ENCODE measurements around the gene SCUBE3.

The SCUBE3 gene

GRCh38 chr6:35218456-35218855 is 4.7 kb downstream of the SCUBE3 start:
- TF ChIP-seq CTCF (IDR thresholded peaks at IDR 0.05; ENCODE audit: extremely low read depth, insufficient read depth, missing control alignments) = no peak
- DNase-seq (ENCODE audit: low spot score) = no peak
- in situ Hi-C loops (cut with MboI; ENCODE audit: low pct_unique_long_range_greater_than_20kb, low sequenced_read_pairs, unreplicated experiment) = loop anchor here (25.0 kb wide), 1 partner anchor 231 kb away; no protein-coding TSS in a partner anchor

GRCh38 chr6:35219683-35220326 is 6.0 kb downstream of the SCUBE3 start:
- DNase-seq (ENCODE audit: low spot score) = no peak
- no peak for TF ChIP-seq CTCF (IDR thresholded peaks at IDR 0.05; ENCODE audit: extremely low read depth, insufficient read depth, missing control alignments)
- in situ Hi-C loops (cut with MboI; ENCODE audit: low pct_unique_long_range_greater_than_20kb, low sequenced_read_pairs, unreplicated experiment) = loop anchor here (25.0 kb wide), 1 partner anchor 233 kb away; no protein-coding TSS in a partner anchor

- no peak for DNase-seq (ENCODE audit: low spot score)
- in situ Hi-C loops (cut with MboI; ENCODE audit: low pct_unique_long_range_greater_than_20kb, low sequenced_read_pairs, unreplicated experiment) = loop anchor here (25.0 kb wide), 1 partner anchor 233 kb away; no protein-coding TSS in a partner anchor
- TF ChIP-seq CTCF (IDR thresholded peaks at IDR 0.05; ENCODE audit: extremely low read depth, insufficient read depth, missing control alignments) = no peak
These were observed 7.0 kb downstream of the SCUBE3 start for GRCh38 chr6:35220711-35221110.

- no peak for DNase-seq (ENCODE audit: low spot score)
- in situ Hi-C loops (cut with MboI; ENCODE audit: low pct_unique_long_range_greater_than_20kb, low sequenced_read_pairs, unreplicated experiment) = loop anchor here (25.0 kb wide), 1 partner anchor 236 kb away; no protein-coding TSS in a partner anchor
- no peak for TF ChIP-seq CTCF (IDR thresholded peaks at IDR 0.05; ENCODE audit: extremely low read depth, insufficient read depth, missing control alignments)
These were observed 9.6 kb downstream of the SCUBE3 start for GRCh38 chr6:35223396-35223795.

- TF ChIP-seq CTCF (IDR thresholded peaks at IDR 0.05; ENCODE audit: extremely low read depth, insufficient read depth, missing control alignments) = no peak
- in situ Hi-C loops (cut with MboI; ENCODE audit: low pct_unique_long_range_greater_than_20kb, low sequenced_read_pairs, unreplicated experiment) = loop anchor here (25.0 kb wide), 1 partner anchor 237 kb away; no protein-coding TSS in a partner anchor
- no peak for DNase-seq (ENCODE audit: low spot score)
These were observed 11.0 kb downstream of the SCUBE3 start for GRCh38 chr6:35224720-35225119.

GRCh38 chr6:35228481-35228880 is 14.7 kb downstream of the SCUBE3 start:
- TF ChIP-seq CTCF (IDR thresholded peaks at IDR 0.05; ENCODE audit: extremely low read depth, insufficient read depth, missing control alignments) = no peak
- DNase-seq (ENCODE audit: low spot score) = no peak
- in situ Hi-C loops (cut with MboI; ENCODE audit: low pct_unique_long_range_greater_than_20kb, low sequenced_read_pairs, unreplicated experiment) = no loop called here
